ENCODE data around the gene DET1.

Gene DET1

DNA sequence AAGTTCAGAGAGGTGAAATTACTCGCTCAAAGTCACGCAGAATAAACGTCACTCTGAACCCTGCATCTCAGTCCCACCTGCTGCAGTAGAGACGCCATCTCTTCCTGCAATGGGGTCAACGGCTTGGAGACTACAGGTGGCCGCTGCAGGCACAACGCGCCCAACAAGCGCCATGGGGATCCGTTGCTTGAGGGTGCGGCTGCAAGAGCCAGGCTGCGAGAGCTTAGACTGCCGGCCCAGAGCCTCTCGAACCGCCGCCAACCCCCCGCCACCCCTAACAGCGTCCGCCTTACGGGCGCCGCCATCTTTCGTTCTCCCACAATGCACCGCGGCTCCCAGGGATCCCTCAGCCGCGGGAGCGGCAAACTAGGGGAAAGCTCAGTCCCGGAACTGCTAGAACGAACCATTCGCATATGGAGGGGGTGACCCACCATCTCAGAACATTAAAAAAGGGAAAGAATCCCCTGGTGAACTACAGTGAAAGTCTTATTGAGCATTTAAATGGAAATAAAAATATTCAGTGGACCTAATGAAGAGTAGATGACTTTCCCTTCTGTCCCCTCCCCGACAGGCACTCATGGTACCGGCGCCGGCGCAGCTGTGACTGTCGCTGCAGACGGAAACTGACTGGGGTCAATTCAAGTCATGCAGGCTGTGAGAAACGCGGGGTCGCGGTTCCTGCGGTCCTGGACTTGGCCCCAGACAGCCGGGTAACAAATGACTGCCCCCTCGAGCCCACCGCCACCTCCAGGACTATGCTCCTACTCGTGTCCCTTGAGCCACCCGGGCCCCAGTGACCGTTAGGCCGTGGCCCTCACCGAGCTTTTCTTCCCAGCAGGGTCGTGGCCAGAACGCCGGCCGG is 79.2 kb downstream of the DET1 start, which contains the start of the genes MRPL46 and MRPS11:
Gene MRPL46 (minus strand): TSS at position 316 of the 862 bp plus-strand sequence. CDS start 11 bp downstream, at position 305.
Gene MRPS11 (plus strand): TSS at position 636 of the 862 bp plus-strand sequence. CDS start 10 bp downstream, at position 646.
- no peak for DNase-seq (ENCODE audit: low read depth)

DNA sequence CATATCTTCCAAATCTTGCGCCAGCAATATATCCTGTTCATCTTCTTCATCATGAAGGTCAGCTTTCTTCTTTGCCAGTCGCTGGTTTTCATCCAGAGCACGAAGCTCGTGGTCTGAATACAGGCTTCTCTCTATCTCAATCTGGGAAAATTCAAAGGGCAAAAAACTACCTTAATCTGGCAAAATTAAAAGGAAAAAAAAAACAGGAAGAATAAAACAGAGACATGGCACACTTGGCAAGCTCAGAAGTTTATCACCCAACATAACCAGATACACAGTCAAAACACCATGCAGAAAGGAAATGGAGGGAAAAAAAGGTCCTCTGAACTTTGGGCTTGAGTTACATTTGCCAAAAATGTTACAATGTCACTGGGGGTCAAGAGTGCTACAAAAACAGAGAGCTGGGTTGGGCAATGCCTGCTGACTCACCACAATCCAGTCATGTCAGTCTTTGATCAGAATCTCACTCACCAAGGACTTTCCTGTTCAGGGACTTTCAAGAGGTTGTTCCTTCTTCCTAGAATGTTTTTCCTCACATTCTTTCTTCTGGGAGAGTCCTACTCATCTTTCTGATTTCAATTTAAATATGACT is 80.8 kb downstream of the DET1 start:
- DNase-seq (ENCODE audit: low read depth) = no peak

GRCh38 chr15:88463870-88464532 is 82.5 kb downstream of the DET1 start:
- no peak for DNase-seq (ENCODE audit: low read depth)
